ENCODE measurements around the gene PSMD1.
"Not testable (repeated sequence)": the region's sequence is repeated elsewhere in the genome, so short reads cannot be mapped to it uniquely, and the experiment has no call there.

PSMD1 gene

GRCh38 chr2:231058761-231059550 is 2.3 kb downstream of the PSMD1 start:
- DNase-seq = no peak

GRCh38 chr2:231059756-231060155 is 3.1 kb downstream of the PSMD1 start:
- DNase-seq = no peak

GRCh38 chr2:231062776-231063175 is 6.1 kb downstream of the PSMD1 start:
- DNase-seq = no peak

GRCh38 chr2:231063347-231063746 is 6.7 kb downstream of the PSMD1 start:
- no peak for DNase-seq

GRCh38 chr2:231065966-231066365 is 9.3 kb downstream of the PSMD1 start:
- no peak for DNase-seq

- not testable (repeated sequence) for DNase-seq
These were observed 10.9 kb downstream of the PSMD1 start for GRCh38 chr2:231067531-231067930.

GRCh38 chr2:231068525-231069222 is 12.0 kb downstream of the PSMD1 start:
- DNase-seq = no peak

- DNase-seq = no peak
These were observed 12.8 kb downstream of the PSMD1 start for GRCh38 chr2:231069379-231070054.

- DNase-seq = no peak
These were observed 27.9 kb downstream of the PSMD1 start for GRCh38 chr2:231084565-231084964.

- no peak for DNase-seq
These were observed 32.1 kb downstream of the PSMD1 start for GRCh38 chr2:231088754-231089153.

- DNase-seq = peak in 1 of 2 experiments; percentile 40
These were observed 37.3 kb downstream of the PSMD1 start for GRCh38 chr2:231093933-231094332.

GRCh38 chr2:231094736-231095346 is 38.2 kb downstream of the PSMD1 start:
- no peak for DNase-seq

- no peak for DNase-seq
These were observed 43.3 kb downstream of the PSMD1 start for GRCh38 chr2:231099918-231100317.

GRCh38 chr2:231100321-231100720 is 43.7 kb downstream of the PSMD1 start:
- DNase-seq = not testable (repeated sequence)

GRCh38 chr2:231100990-231101389 is 44.3 kb downstream of the PSMD1 start:
- no peak for DNase-seq

GRCh38 chr2:231102772-231103171 is 46.1 kb downstream of the PSMD1 start:
- no peak for DNase-seq

- DNase-seq = peak in 1 of 2 experiments; percentile 48
These were observed 47.5 kb downstream of the PSMD1 start for GRCh38 chr2:231104115-231104713.

- no peak for DNase-seq
These were observed 53.9 kb downstream of the PSMD1 start for GRCh38 chr2:231110551-231110950.

- no peak for DNase-seq
These were observed 55.3 kb downstream of the PSMD1 start for GRCh38 chr2:231111987-231112386.

- peak in 1 of 2 experiments; percentile 61 for DNase-seq
These were observed 56.8 kb downstream of the PSMD1 start for GRCh38 chr2:231113489-231113888.

- DNase-seq = no peak
These were observed 59.0 kb downstream of the PSMD1 start for GRCh38 chr2:231115651-231116050.

- DNase-seq = no peak
These were observed 60.5 kb downstream of the PSMD1 start for GRCh38 chr2:231117148-231117547.

Data from NCI-H524 (cell line).